OCI-LY7 (cell line): ENCODE measurements around the gene DIABLO. TPM values are rescaled to one million over a fixed set of nuclear protein-coding genes. Genes with fewer than 3 reads are reported as not detected.
"Not testable (repeated sequence)": the region's sequence is repeated elsewhere in the genome, so short reads cannot be mapped to it uniquely, and the experiment has no call there.

Source experiments
- BruUV-seq: library from RNA; stranded (reverse); fragments of 400-500 nt; replicated peaks from 2 replicates; lab custom pipeline; 2021; lab: Mats Ljungman, UMichigan
- CTCF ChIA-PET: fragments of 300-600 bp; sonication (Branson Sonifier 250); formaldehyde crosslinking; loops from one replicate; lab custom pipeline; 2022; ENCODE audit warnings: antibody characterized with exemption; ENCODE audit not compliant: unreplicated experiment; lab: Charles Lee
- POLR2A ChIA-PET: fragments of 300-600 bp; sonication (Branson Sonifier 250); formaldehyde crosslinking; loops from one replicate; lab custom pipeline; 2022; ENCODE audit warnings: antibody characterized with exemption; lab: Charles Lee
- DNase-seq: peaks from one replicate; pipeline ENCODE4 v3.0.0-alpha.2; 2015; ENCODE audit warnings: low spot score
- H2AFZ ChIP-seq: fragments of 200-600 bp; sonication (generic), shearing (Covaris generic); 2 replicates; pipeline ENCODE4 v1.6.1; 2014; ENCODE audit warnings: mild to moderate bottlenecking, antibody characterized with exemption, low read length, moderate library complexity
- H3K27ac ChIP-seq: fragments of 200-600 bp; sonication (generic); 2 replicates; pipeline ENCODE4 v1.5.1; 2014; ENCODE audit warnings: mixed run types, low read depth, mild to moderate bottlenecking, moderate library complexity, low read length, inconsistent platforms; ENCODE audit not compliant: poor library complexity, severe bottlenecking
- H3K36me3 ChIP-seq: fragments of 200-600 bp; sonication (generic); 2 replicates; pipeline ENCODE4 v1.6.1; 2014; ENCODE audit warnings: mild to moderate bottlenecking, antibody characterized with exemption, low read length, moderate library complexity, mixed read lengths; ENCODE audit not compliant: insufficient read depth
- H3K4me1 ChIP-seq: fragments of 200-600 bp; sonication (generic); 2 replicates; pipeline ENCODE4 v1.5.1; 2014; ENCODE audit warnings: mild to moderate bottlenecking, low read length; ENCODE audit not compliant: insufficient read depth, poor library complexity, severe bottlenecking
- H3K4me2 ChIP-seq: fragments of 200-600 bp; sonication (generic); 2 replicates; pipeline ENCODE4 v1.6.1; 2014; ENCODE audit warnings: mild to moderate bottlenecking, low read length
- H3K4me3 ChIP-seq: fragments of 200-600 bp; sonication (generic); 2 replicates; pipeline ENCODE4 v1.5.1; 2014; ENCODE audit warnings: mild to moderate bottlenecking, low read depth, low read length; ENCODE audit not compliant: poor library complexity, severe bottlenecking
- H3K79me2 ChIP-seq: fragments of 200-600 bp; sonication (generic); 2 replicates; pipeline ENCODE4 v1.6.1; 2016; ENCODE audit warnings: low read depth, mild to moderate bottlenecking, low read length, moderate library complexity, mixed read lengths; ENCODE audit not compliant: insufficient read depth
- H3K9me2 ChIP-seq: fragments of 200-600 bp; sonication (generic); 2 replicates; pipeline ENCODE4 v1.6.1; 2016; ENCODE audit warnings: mild to moderate bottlenecking, low read length, mixed read lengths; ENCODE audit not compliant: insufficient read depth
- H3K9me3 ChIP-seq: fragments of 200-600 bp; sonication (generic); 2 replicates; pipeline ENCODE4 v1.6.1; 2014; ENCODE audit warnings: mild to moderate bottlenecking, mixed run types, low read length, mixed read lengths
- H4K20me1 ChIP-seq: fragments of 200-600 bp; sonication (generic); 2 replicates; pipeline ENCODE4 v1.6.1; 2014; ENCODE audit warnings: mild to moderate bottlenecking, antibody characterized with exemption, low read length, moderate library complexity, mixed read lengths; ENCODE audit not compliant: insufficient read depth
- CTCF ChIP-seq: fragments of 200-600 bp; sonication (generic); conservative IDR thresholded peaks from 2 replicates; pipeline ENCODE4 v1.5.1; 2014; ENCODE audit warnings: mild to moderate bottlenecking, antibody characterized with exemption, low read length, moderate library complexity, mixed read lengths
- EZH2phosphoT487 ChIP-seq: fragments of 200-600 bp; sonication (generic); IDR thresholded peaks from 2 replicates; pipeline ENCODE4 v1.6.1; 2018; ENCODE audit warnings: low read depth, borderline replicate concordance, mild to moderate bottlenecking, mixed run types, antibody characterized with exemption, low read length, moderate library complexity, mixed read lengths
- intact Hi-C: fragments of 100-400 bp; cut with micrococcal nuclease; formaldehyde crosslinking; loops from one replicate; pipeline ENCODE4 v1.10.0; 2022; ENCODE audit not compliant: unreplicated experiment
- total RNA-seq, 2 experiments: library from RNA; depleted of rRNA in 1 of 2; stranded (reverse); fragments of >200 nt in 1 of 2; shearing (Covaris generic) in 1 of 2; gene quantifications; 2 replicates each; pipeline ENCODE4 v1.2.3, GENCODE V29; 2014 to 2022

The DIABLO gene
- total RNA-seq, 2 experiments from 2014 or later = 53.9 to 56.5 TPM

GRCh38 chr12:122258939-122259338, 33.1 kb upstream of the DIABLO start:
- H3K4me1 ChIP-seq, H3K4me3 ChIP-seq, H2AFZ ChIP-seq, POLR2A ChIA-PET, CTCF ChIA-PET, H4K20me1 ChIP-seq, intact Hi-C loops, H3K9me2 ChIP-seq, BruUV-seq, DNase-seq, H3K4me2 ChIP-seq, H3K9me3 ChIP-seq, H3K27ac ChIP-seq, H3K79me2 ChIP-seq: not testable (repeated sequence)
- peaks cover 67% of the 10 kb centered on the region for H3K36me3 ChIP-seq

GRCh38 chr12:122258462-122258861, 32.6 kb upstream of the DIABLO start:
- H4K20me1 ChIP-seq, H2AFZ ChIP-seq, H3K4me1 ChIP-seq, H3K4me3 ChIP-seq, H3K4me2 ChIP-seq, H3K9me2 ChIP-seq, POLR2A ChIA-PET, CTCF ChIA-PET, H3K27ac ChIP-seq, H3K9me3 ChIP-seq, BruUV-seq, H3K79me2 ChIP-seq, DNase-seq, intact Hi-C loops: not testable (repeated sequence)
- peaks cover 62% of the 10 kb centered on the region for H3K36me3 ChIP-seq

GRCh38 chr12:122250536-122250935, 24.7 kb upstream of the DIABLO start:
- no peaks in the 10 kb centered on the region for H3K79me2 ChIP-seq
- H3K9me2 ChIP-seq = no peaks in the 10 kb centered on the region
- H3K27ac ChIP-seq = no peak overlapping the region
- no TSS peak for BruUV-seq
- H3K4me2 ChIP-seq = no peak overlapping the region
- ChIA-PET CTCF (interaction anchor here (0.6 kb wide), 1 partner anchor 169 kb away, joined by 3 read pairs; no protein-coding TSS in a partner anchor), POLR2A (interaction anchor here (1.0 kb wide), 1 partner anchor 10 kb away, joined by 4 read pairs; no protein-coding TSS in a partner anchor)
- H3K36me3 ChIP-seq = peaks cover 35% of the 10 kb centered on the region; the same call in 1 of the 2 replicates
- no peak for DNase-seq
- TF ChIP-seq CTCF (no peak), EZH2phosphoT487 (no peak)
- H3K9me3 ChIP-seq = no peaks in the 10 kb centered on the region
- no peak overlapping the region for H3K4me3 ChIP-seq
- H2AFZ ChIP-seq = no peak overlapping the region
- H3K4me1 ChIP-seq = no peaks in the 10 kb centered on the region
- no peaks in the 10 kb centered on the region for H4K20me1 ChIP-seq
- intact Hi-C loops = no loop called here

GRCh38 chr12:122250047-122250446, 24.2 kb upstream of the DIABLO start:
- no TSS peak for BruUV-seq
- H3K4me1 ChIP-seq = no peaks in the 10 kb centered on the region
- POLR2A ChIA-PET = interaction anchor here (1.0 kb wide), 1 partner anchor 10 kb away, joined by 4 read pairs; no protein-coding TSS in a partner anchor
- H3K36me3 ChIP-seq = peaks cover 35% of the 10 kb centered on the region; the same call in 1 of the 2 replicates
- DNase-seq = no peak
- H3K4me2 ChIP-seq = no peak overlapping the region
- no peak overlapping the region for H2AFZ ChIP-seq
- H3K9me2 ChIP-seq = no peaks in the 10 kb centered on the region
- no peak for TF ChIP-seq EZH2phosphoT487
- CTCF ChIA-PET = no interaction called here
- H3K27ac ChIP-seq = no peak overlapping the region
- intact Hi-C loops = no loop called here
- no peaks in the 10 kb centered on the region for H4K20me1 ChIP-seq
- no peaks in the 10 kb centered on the region for H3K79me2 ChIP-seq
- H3K9me3 ChIP-seq = no peaks in the 10 kb centered on the region
- H3K4me3 ChIP-seq = no peak overlapping the region
